K562 (cell line): ENCODE results near the gene NDUFB10. TPM values are rescaled to one million over a fixed set of nuclear protein-coding genes. Genes with fewer than 3 reads are reported as not detected.
A peak's percentile ranks its signal among the peaks of the same experiment; 100 is the strongest.

Experiments used
- BHLHE40 ChIP-seq: IDR thresholded peaks from 2 replicates; pipeline ENCODE4 v1.6.1; 2011; ENCODE audit warnings: low read length, improper control_type of control experiment
- CEBPG ChIP-seq, 3 experiments: fragments of 200-800 bp in 1 of 3; sonication (Bioruptor generic) in 1 of 3; sonication (generic) in 1 of 3; formaldehyde crosslinking in 1 of 3; IDR thresholded peaks in 2 of 3; conservative IDR thresholded peaks in 1 of 3; 2 replicates each; pipeline versions ENCODE4 v1.6.1 to v1.8.0; 2016 to 2022; ENCODE audit warnings: missing compliant biosample characterization in 2 of 3, missing genetic modification characterization in 2 of 3, mild to moderate bottlenecking in 1 of 3, missing genetic modification reagents in 1 of 3
- HCFC1 ChIP-seq: IDR thresholded peaks from 2 replicates; pipeline ENCODE4 v1.6.1; 2012; ENCODE audit warnings: low read depth, low read length, improper control_type of control experiment
- KDM2B ChIP-seq: fragments of 250-450 bp; sonication (Bioruptor Pico); IDR thresholded peaks from 2 replicates; pipeline ENCODE4 v1.8.0; 2021; ENCODE audit warnings: mild to moderate bottlenecking, moderate library complexity
- NCOA6 ChIP-seq: fragments of 450-650 bp; IDR thresholded peaks from 2 replicates; pipeline ENCODE4 v1.6.1; 2017; ENCODE audit warnings: mild to moderate bottlenecking
- PCBP1 ChIP-seq: fragments of 200-400 bp; formaldehyde crosslinking; IDR thresholded peaks from 2 replicates; pipeline ENCODE4 v1.6.1; 2018; ENCODE audit warnings: mild to moderate bottlenecking, low read depth, low read length; ENCODE audit not compliant: poor library complexity, severe bottlenecking
- SMARCA4 ChIP-seq: fragments of 450-650 bp; IDR thresholded peaks from 2 replicates; pipeline ENCODE4 v1.6.1; 2016
- SOX6 ChIP-seq: fragments of 450-650 bp; IDR thresholded peaks from 2 replicates; pipeline ENCODE4 v1.6.1; 2014; ENCODE audit warnings: mild to moderate bottlenecking
- TEAD4 ChIP-seq, 2 experiments: sonication (generic) in 1 of 2; formaldehyde crosslinking in 1 of 2; IDR thresholded peaks; 2 replicates each; pipeline versions ENCODE4 v1.6.1 to v1.8.0; 2012 to 2022; ENCODE audit warnings: borderline replicate concordance in 1 of 2, inconsistent platforms in 1 of 2, low read length in 1 of 2, mild to moderate bottlenecking in 1 of 2, missing genetic modification reagents in 1 of 2
- TOE1 ChIP-seq, 2 experiments: fragments of 450-650 bp in 1 of 2; sonication (generic) in 1 of 2; formaldehyde crosslinking in 1 of 2; IDR thresholded peaks; 2 replicates each; pipeline versions ENCODE4 v1.7.1 to v1.8.0; 2016 to 2022; ENCODE audit warnings: borderline replicate concordance in 2 of 2, mild to moderate bottlenecking in 2 of 2, antibody characterized with exemption in 1 of 2, inconsistent platforms in 1 of 2, low read depth in 1 of 2, missing genetic modification reagents in 1 of 2, moderate library complexity in 1 of 2
- ZKSCAN8 ChIP-seq: fragments of 200-800 bp; sonication (Bioruptor generic); IDR thresholded peaks from 2 replicates; pipeline ENCODE4 v1.6.1; 2016; ENCODE audit warnings: missing genetic modification characterization, missing compliant biosample characterization
- ZNF311 ChIP-seq: fragments of 250-450 bp; sonication (Bioruptor Pico); IDR thresholded peaks from 2 replicates; pipeline ENCODE4 v1.4.0; 2020; ENCODE audit warnings: mild to moderate bottlenecking, moderate library complexity
- ZNF583 ChIP-seq: fragments of 250-450 bp; sonication (Bioruptor Pico); IDR thresholded peaks from 2 replicates; pipeline ENCODE4 v1.4.0; 2020
- polyA plus RNA-seq, 8 experiments: library from polyadenylated mRNA; depleted of rRNA in 4 of 8; stranded (reverse) in 5 of 8; unstranded in 3 of 8; fragments of >200 nt; fragmentation: Nextera tagmentation in 2 of 8; fragmentation: Illumina TruSeq in 1 of 8; extraction: Ambion mirVana in 2 of 8; extraction: Trizol in 1 of 8; gene quantifications; 2 replicates each; pipeline versions ENCODE4 v1.2.1 to v1.2.3, GENCODE V29; 2011 to 2014; ENCODE audit warnings: inconsistent platforms in 1 of 8, missing spikeins in 1 of 8
- total RNA-seq, 7 experiments: library from RNA; depleted of rRNA in 6 of 7; stranded (reverse); fragments of >200 nt in 6 of 7; fragmentation: Illumina TruSeq in 2 of 7; extraction: Trizol in 2 of 7; gene quantifications; 2 replicates each; pipeline versions ENCODE4 v1.2.1 to v1.2.3, GENCODE V29; 2011 to 2021; ENCODE audit warnings: low replicate concordance in 1 of 7
- TF ChIP-seq, protein P1 (sequence below), 2 experiments: fragments of 450-650 bp; conservative IDR thresholded peaks; 2 replicates each; pipeline ENCODE4 v1.6.1; 2017; ENCODE audit warnings: mild to moderate bottlenecking in 2 of 2, moderate library complexity in 2 of 2
- TF ChIP-seq, protein P2 (sequence below): fragments of 450-650 bp; formaldehyde crosslinking; IDR thresholded peaks from 2 replicates; pipeline ENCODE4 v1.4.0; 2020; ENCODE audit warnings: mild to moderate bottlenecking, moderate library complexity
- TF ChIP-seq, protein P3 (sequence below): sonication (generic); formaldehyde crosslinking; IDR thresholded peaks from 2 replicates; pipeline ENCODE4 v1.8.0; 2022; ENCODE audit warnings: missing genetic modification reagents, mild to moderate bottlenecking, borderline replicate concordance
- TF ChIP-seq, protein P4 (sequence below): sonication (generic); formaldehyde crosslinking; IDR thresholded peaks from 2 replicates; pipeline ENCODE4 v1.8.0; 2022; ENCODE audit warnings: mild to moderate bottlenecking, missing genetic modification reagents

NDUFB10 gene
- total and polyA plus RNA-seq, 9 of the 15 experiments (the other 6 are each of a cell fraction or from before 2014, with no cell fraction given), result 69.3 to 527 (median 161) TPM

DNA sequence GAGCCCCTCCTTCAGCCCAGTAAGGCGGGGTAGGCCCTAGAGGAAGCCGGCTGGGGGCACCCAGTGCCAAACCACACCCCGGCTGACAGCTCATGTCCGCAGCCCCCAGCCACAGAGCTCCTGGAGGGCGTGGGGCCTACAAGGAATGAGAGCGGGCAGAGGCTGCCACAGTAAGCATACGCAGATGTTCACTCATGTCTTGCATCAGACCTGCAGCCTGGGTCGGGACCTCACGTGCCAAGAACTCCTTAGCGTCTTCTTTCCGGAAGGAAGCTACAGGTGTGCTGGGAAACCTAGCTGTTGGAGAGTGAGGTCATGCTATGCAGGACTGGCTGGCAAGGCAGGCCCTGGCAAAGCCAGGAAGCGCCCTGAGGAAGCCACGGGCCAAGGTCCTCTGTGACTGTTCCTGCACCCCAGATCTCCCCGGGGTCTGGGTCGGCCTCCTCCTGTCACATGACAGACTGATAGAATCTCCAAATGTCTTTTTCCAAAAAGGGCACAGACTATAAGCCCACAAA is 48.7 kb downstream of the NDUFB10 start (continued):
- TF ChIP-seq, protein P1, sequence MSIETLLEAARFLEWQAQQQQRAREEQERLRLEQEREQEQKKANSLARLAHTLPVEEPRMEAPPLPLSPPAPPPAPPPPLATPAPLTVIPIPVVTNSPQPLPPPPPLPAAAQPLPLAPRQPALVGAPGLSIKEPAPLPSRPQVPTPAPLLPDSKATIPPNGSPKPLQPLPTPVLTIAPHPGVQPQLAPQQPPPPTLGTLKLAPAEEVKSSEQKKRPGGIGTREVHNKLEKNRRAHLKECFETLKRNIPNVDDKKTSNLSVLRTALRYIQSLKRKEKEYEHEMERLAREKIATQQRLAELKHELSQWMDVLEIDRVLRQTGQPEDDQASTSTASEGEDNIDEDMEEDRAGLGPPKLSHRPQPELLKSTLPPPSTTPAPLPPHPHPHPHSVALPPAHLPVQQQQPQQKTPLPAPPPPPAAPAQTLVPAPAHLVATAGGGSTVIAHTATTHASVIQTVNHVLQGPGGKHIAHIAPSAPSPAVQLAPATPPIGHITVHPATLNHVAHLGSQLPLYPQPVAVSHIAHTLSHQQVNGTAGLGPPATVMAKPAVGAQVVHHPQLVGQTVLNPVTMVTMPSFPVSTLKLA (conservative IDR thresholded peaks at IDR 0.05), result peak; percentile 21 to 34; a peak in 1 of 4 replicates
- TF ChIP-seq SMARCA4, result no peak
- TF ChIP-seq TEAD4 (IDR thresholded peaks at IDR 0.05; ENCODE audit: low read length), result no peak
- TF ChIP-seq TEAD4 (CRISPR knock-in tag; IDR thresholded peaks at IDR 0.05; ENCODE audit: borderline replicate concordance), result no peak
- TF ChIP-seq ZNF311 (CRISPR knock-in tag), result no peak
- TF ChIP-seq, protein P2, sequence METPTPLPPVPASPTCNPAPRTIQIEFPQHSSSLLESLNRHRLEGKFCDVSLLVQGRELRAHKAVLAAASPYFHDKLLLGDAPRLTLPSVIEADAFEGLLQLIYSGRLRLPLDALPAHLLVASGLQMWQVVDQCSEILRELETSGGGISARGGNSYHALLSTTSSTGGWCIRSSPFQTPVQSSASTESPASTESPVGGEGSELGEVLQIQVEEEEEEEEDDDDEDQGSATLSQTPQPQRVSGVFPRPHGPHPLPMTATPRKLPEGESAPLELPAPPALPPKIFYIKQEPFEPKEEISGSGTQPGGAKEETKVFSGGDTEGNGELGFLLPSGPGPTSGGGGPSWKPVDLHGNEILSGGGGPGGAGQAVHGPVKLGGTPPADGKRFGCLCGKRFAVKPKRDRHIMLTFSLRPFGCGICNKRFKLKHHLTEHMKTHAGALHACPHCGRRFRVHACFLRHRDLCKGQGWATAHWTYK, result no peak
- peak; percentile 96 for TF ChIP-seq BHLHE40
- TF ChIP-seq TOE1 (IDR thresholded peaks at IDR 0.05; ENCODE audit: borderline replicate concordance), result peak; percentile 32; the same call in 1 of the 2 replicates
- TF ChIP-seq TOE1 (CRISPR knock-in tag; IDR thresholded peaks at IDR 0.05; ENCODE audit: borderline replicate concordance, low read depth), result no peak
- no peak for TF ChIP-seq SOX6
- no peak for TF ChIP-seq NCOA6
- TF ChIP-seq, protein P3, sequence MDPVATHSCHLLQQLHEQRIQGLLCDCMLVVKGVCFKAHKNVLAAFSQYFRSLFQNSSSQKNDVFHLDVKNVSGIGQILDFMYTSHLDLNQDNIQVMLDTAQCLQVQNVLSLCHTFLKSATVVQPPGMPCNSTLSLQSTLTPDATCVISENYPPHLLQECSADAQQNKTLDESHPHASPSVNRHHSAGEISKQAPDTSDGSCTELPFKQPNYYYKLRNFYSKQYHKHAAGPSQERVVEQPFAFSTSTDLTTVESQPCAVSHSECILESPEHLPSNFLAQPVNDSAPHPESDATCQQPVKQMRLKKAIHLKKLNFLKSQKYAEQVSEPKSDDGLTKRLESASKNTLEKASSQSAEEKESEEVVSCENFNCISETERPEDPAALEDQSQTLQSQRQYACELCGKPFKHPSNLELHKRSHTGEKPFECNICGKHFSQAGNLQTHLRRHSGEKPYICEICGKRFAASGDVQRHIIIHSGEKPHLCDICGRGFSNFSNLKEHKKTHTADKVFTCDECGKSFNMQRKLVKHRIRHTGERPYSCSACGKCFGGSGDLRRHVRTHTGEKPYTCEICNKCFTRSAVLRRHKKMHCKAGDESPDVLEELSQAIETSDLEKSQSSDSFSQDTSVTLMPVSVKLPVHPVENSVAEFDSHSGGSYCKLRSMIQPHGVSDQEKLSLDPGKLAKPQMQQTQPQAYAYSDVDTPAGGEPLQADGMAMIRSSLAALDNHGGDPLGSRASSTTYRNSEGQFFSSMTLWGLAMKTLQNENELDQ (CRISPR knock-in tag), result no peak
- TF ChIP-seq KDM2B, result no peak
- TF ChIP-seq CEBPG (CRISPR knock-in tag; IDR thresholded peaks at IDR 0.05), result peak; percentile 85
- TF ChIP-seq CEBPG (tag; conservative IDR thresholded peaks at IDR 0.05 in 1 of 2, IDR thresholded peaks at IDR 0.05 in 1 of 2), result peak; percentile 6 to 57; a peak in 1 of 4 replicates
- no peak for TF ChIP-seq ZKSCAN8
- no peak for TF ChIP-seq HCFC1
- TF ChIP-seq, protein P4, sequence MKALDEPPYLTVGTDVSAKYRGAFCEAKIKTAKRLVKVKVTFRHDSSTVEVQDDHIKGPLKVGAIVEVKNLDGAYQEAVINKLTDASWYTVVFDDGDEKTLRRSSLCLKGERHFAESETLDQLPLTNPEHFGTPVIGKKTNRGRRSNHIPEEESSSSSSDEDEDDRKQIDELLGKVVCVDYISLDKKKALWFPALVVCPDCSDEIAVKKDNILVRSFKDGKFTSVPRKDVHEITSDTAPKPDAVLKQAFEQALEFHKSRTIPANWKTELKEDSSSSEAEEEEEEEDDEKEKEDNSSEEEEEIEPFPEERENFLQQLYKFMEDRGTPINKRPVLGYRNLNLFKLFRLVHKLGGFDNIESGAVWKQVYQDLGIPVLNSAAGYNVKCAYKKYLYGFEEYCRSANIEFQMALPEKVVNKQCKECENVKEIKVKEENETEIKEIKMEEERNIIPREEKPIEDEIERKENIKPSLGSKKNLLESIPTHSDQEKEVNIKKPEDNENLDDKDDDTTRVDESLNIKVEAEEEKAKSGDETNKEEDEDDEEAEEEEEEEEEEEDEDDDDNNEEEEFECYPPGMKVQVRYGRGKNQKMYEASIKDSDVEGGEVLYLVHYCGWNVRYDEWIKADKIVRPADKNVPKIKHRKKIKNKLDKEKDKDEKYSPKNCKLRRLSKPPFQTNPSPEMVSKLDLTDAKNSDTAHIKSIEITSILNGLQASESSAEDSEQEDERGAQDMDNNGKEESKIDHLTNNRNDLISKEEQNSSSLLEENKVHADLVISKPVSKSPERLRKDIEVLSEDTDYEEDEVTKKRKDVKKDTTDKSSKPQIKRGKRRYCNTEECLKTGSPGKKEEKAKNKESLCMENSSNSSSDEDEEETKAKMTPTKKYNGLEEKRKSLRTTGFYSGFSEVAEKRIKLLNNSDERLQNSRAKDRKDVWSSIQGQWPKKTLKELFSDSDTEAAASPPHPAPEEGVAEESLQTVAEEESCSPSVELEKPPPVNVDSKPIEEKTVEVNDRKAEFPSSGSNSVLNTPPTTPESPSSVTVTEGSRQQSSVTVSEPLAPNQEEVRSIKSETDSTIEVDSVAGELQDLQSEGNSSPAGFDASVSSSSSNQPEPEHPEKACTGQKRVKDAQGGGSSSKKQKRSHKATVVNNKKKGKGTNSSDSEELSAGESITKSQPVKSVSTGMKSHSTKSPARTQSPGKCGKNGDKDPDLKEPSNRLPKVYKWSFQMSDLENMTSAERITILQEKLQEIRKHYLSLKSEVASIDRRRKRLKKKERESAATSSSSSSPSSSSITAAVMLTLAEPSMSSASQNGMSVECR (CRISPR knock-in tag), result no peak; the same call in 1 of the 2 replicates
- no peak for TF ChIP-seq PCBP1
- TF ChIP-seq ZNF583 (CRISPR knock-in tag), result peak; percentile 30; the same call in 1 of the 2 replicates
